OCI-LY7 (cell line): Measurements from ENCODE around the gene CCNB1IP1. TPM values are rescaled to one million over a fixed set of nuclear protein-coding genes. Genes with fewer than 3 reads are reported as not detected.
A peak's percentile ranks its signal among the peaks of the same experiment; 100 is the strongest.

Source experiments
- BruUV-seq: library from RNA; stranded (reverse); fragments of 400-500 nt; replicated peaks from 2 replicates; lab custom pipeline; 2021; lab: Mats Ljungman, UMichigan
- CTCF ChIA-PET: fragments of 300-600 bp; sonication (Branson Sonifier 250); formaldehyde crosslinking; loops from one replicate; lab custom pipeline; 2022; ENCODE audit warnings: antibody characterized with exemption; ENCODE audit not compliant: unreplicated experiment; lab: Charles Lee
- POLR2A ChIA-PET: fragments of 300-600 bp; sonication (Branson Sonifier 250); formaldehyde crosslinking; loops from one replicate; lab custom pipeline; 2022; ENCODE audit warnings: antibody characterized with exemption; lab: Charles Lee
- DNase-seq: peaks from one replicate; pipeline ENCODE4 v3.0.0-alpha.2; 2015; ENCODE audit warnings: low spot score
- H2AFZ ChIP-seq: fragments of 200-600 bp; sonication (generic), shearing (Covaris generic); 2 replicates; pipeline ENCODE4 v1.6.1; 2014; ENCODE audit warnings: mild to moderate bottlenecking, antibody characterized with exemption, low read length, moderate library complexity
- H3K27ac ChIP-seq: fragments of 200-600 bp; sonication (generic); 2 replicates; pipeline ENCODE4 v1.5.1; 2014; ENCODE audit warnings: mixed run types, low read depth, mild to moderate bottlenecking, moderate library complexity, low read length, inconsistent platforms; ENCODE audit not compliant: poor library complexity, severe bottlenecking
- H3K36me3 ChIP-seq: fragments of 200-600 bp; sonication (generic); 2 replicates; pipeline ENCODE4 v1.6.1; 2014; ENCODE audit warnings: mild to moderate bottlenecking, antibody characterized with exemption, low read length, moderate library complexity, mixed read lengths; ENCODE audit not compliant: insufficient read depth
- H3K4me1 ChIP-seq: fragments of 200-600 bp; sonication (generic); 2 replicates; pipeline ENCODE4 v1.5.1; 2014; ENCODE audit warnings: mild to moderate bottlenecking, low read length; ENCODE audit not compliant: insufficient read depth, poor library complexity, severe bottlenecking
- H3K4me2 ChIP-seq: fragments of 200-600 bp; sonication (generic); 2 replicates; pipeline ENCODE4 v1.6.1; 2014; ENCODE audit warnings: mild to moderate bottlenecking, low read length
- H3K4me3 ChIP-seq: fragments of 200-600 bp; sonication (generic); 2 replicates; pipeline ENCODE4 v1.5.1; 2014; ENCODE audit warnings: mild to moderate bottlenecking, low read depth, low read length; ENCODE audit not compliant: poor library complexity, severe bottlenecking
- H3K79me2 ChIP-seq: fragments of 200-600 bp; sonication (generic); 2 replicates; pipeline ENCODE4 v1.6.1; 2016; ENCODE audit warnings: low read depth, mild to moderate bottlenecking, low read length, moderate library complexity, mixed read lengths; ENCODE audit not compliant: insufficient read depth
- H3K9me2 ChIP-seq: fragments of 200-600 bp; sonication (generic); 2 replicates; pipeline ENCODE4 v1.6.1; 2016; ENCODE audit warnings: mild to moderate bottlenecking, low read length, mixed read lengths; ENCODE audit not compliant: insufficient read depth
- H3K9me3 ChIP-seq: fragments of 200-600 bp; sonication (generic); 2 replicates; pipeline ENCODE4 v1.6.1; 2014; ENCODE audit warnings: mild to moderate bottlenecking, mixed run types, low read length, mixed read lengths
- H4K20me1 ChIP-seq: fragments of 200-600 bp; sonication (generic); 2 replicates; pipeline ENCODE4 v1.6.1; 2014; ENCODE audit warnings: mild to moderate bottlenecking, antibody characterized with exemption, low read length, moderate library complexity, mixed read lengths; ENCODE audit not compliant: insufficient read depth
- CTCF ChIP-seq: fragments of 200-600 bp; sonication (generic); conservative IDR thresholded peaks from 2 replicates; pipeline ENCODE4 v1.5.1; 2014; ENCODE audit warnings: mild to moderate bottlenecking, antibody characterized with exemption, low read length, moderate library complexity, mixed read lengths
- EZH2phosphoT487 ChIP-seq: fragments of 200-600 bp; sonication (generic); IDR thresholded peaks from 2 replicates; pipeline ENCODE4 v1.6.1; 2018; ENCODE audit warnings: low read depth, borderline replicate concordance, mild to moderate bottlenecking, mixed run types, antibody characterized with exemption, low read length, moderate library complexity, mixed read lengths
- intact Hi-C: fragments of 100-400 bp; cut with micrococcal nuclease; formaldehyde crosslinking; loops from one replicate; pipeline ENCODE4 v1.10.0; 2022; ENCODE audit not compliant: unreplicated experiment
- total RNA-seq, 2 experiments: library from RNA; depleted of rRNA in 1 of 2; stranded (reverse); fragments of >200 nt in 1 of 2; shearing (Covaris generic) in 1 of 2; gene quantifications; 2 replicates each; pipeline ENCODE4 v1.2.3, GENCODE V29; 2014 to 2022

The CCNB1IP1 gene
- total RNA-seq, 2 experiments from 2014 or later = 46.5 to 58.5 TPM

DNA sequence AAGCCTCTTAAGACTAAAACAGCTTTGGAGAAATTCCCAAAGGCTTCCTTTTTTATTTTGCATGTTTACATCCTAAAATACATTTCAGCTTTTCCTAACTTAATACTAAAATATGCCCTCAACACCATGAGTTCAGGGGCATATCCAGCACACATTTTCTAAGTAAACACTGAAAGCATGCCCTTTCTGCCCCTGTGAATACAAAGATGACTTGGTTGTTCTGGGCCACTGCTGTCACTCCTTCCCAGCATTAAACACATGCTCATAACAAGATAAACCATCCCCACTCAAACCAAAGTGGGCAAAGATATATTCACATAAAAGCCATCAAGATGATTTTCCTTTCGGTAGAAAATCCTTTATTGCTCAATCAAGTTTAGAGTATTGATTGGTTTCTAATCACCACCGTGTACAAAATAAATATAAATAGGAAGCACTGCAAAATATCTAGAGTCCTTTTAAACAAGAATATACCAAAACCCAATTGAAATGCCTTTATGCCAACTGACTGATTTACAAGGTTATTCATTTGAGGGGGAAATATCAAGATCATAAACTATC lies 1.9 kb downstream of the CCNB1IP1 start:
- peaks cover 24% of the 10 kb centered on the region; the same call in 1 of the 2 replicates for H4K20me1 ChIP-seq
- no peak overlapping the region for H2AFZ ChIP-seq
- no peak overlapping the region for H3K27ac ChIP-seq
- ChIA-PET POLR2A (interaction anchor here (0.8 to 1.1 kb wide), 2 partner anchors 12 to 92 kb away, joined by 4 to 6 read pairs; partner anchors contain the start of gene PARP2), CTCF (no interaction called here)
- H3K79me2 ChIP-seq = peaks cover 81% of the 10 kb centered on the region
- TF ChIP-seq CTCF (no peak), EZH2phosphoT487 (no peak)
- H3K9me3 ChIP-seq = no peaks in the 10 kb centered on the region
- H3K4me1 ChIP-seq = peaks cover 62% of the 10 kb centered on the region
- no TSS peak for BruUV-seq
- intact Hi-C loops = no loop called here
- peaks cover 45% of the 10 kb centered on the region for H3K36me3 ChIP-seq
- H3K4me2 ChIP-seq = peak overlapping the region; percentile 72
- no peaks in the 10 kb centered on the region for H3K9me2 ChIP-seq
- no peak for DNase-seq
- H3K4me3 ChIP-seq = peak overlapping the region; percentile 55

- CTCF ChIA-PET = interaction anchor here (1.3 kb wide), 1 partner anchor 87 kb away, joined by 7 read pairs; no protein-coding TSS in a partner anchor
- peak overlapping the region; percentile 27; the same call in 1 of the 2 replicates for H3K4me2 ChIP-seq
- peaks cover 62% of the 10 kb centered on the region for H3K36me3 ChIP-seq
- BruUV-seq = no TSS peak
- H4K20me1 ChIP-seq = peaks cover 24% of the 10 kb centered on the region; the same call in 1 of the 2 replicates
- peaks cover 85% of the 10 kb centered on the region for H3K79me2 ChIP-seq
- DNase-seq = no peak
- intact Hi-C loops = no loop called here
- no peaks in the 10 kb centered on the region for H3K9me3 ChIP-seq
- no peak overlapping the region for H2AFZ ChIP-seq
- POLR2A ChIA-PET = interaction anchor here (0.6 to 4.3 kb wide), 11 partner anchors 9 to 676 kb away, joined by 3 to 76 read pairs (median 4); partner anchors contain the start of gene PARP2
- no peaks in the 10 kb centered on the region for H3K9me2 ChIP-seq
- TF ChIP-seq EZH2phosphoT487 (no peak), CTCF (no peak)
- peaks cover 61% of the 10 kb centered on the region for H3K4me1 ChIP-seq
- no peak overlapping the region for H3K27ac ChIP-seq
- H3K4me3 ChIP-seq = no peak overlapping the region
These were observed 3.7 kb downstream of the CCNB1IP1 start for GRCh38 chr14:20329355-20329754.

- BruUV-seq = no TSS peak
- Histone ChIP-seq H3K4me2 (peak overlapping the region; percentile 27), H3K9me2 (no peaks in the 10 kb centered on the region), H3K27ac (peak overlapping the region; percentile 38), H3K9me3 (no peaks in the 10 kb centered on the region), H3K36me3 (peaks cover 69% of the 10 kb centered on the region), H3K4me1 (peaks cover 54% of the 10 kb centered on the region), H2AFZ (no peak overlapping the region), H3K4me3 (no peak overlapping the region), H4K20me1 (peaks cover 24% of the 10 kb centered on the region; the same call in 1 of the 2 replicates), H3K79me2 (peaks cover 83% of the 10 kb centered on the region)
- DNase-seq = no peak
- POLR2A ChIA-PET = interaction anchor here (0.7 to 4.3 kb wide), 9 partner anchors 10 to 356 kb away, joined by 3 to 76 read pairs (median 4); partner anchors contain the start of genes PARP2 and RNASE4
- intact Hi-C loops = no loop called here
- TF ChIP-seq EZH2phosphoT487 (no peak), CTCF (no peak)
- CTCF ChIA-PET = interaction anchor here (0.6 to 1.0 kb wide), 3 partner anchors 132 to 530 kb away, joined by 3 read pairs; partner anchors contain the start of gene PIP4P1
These were observed 4.4 kb downstream of the CCNB1IP1 start for GRCh38 chr14:20328705-20329104.
